Cerebellar cortex (tissue), 1 donor: ENCODE results near the gene EXOC4.
"Not testable (repeated sequence)": the region's sequence is repeated elsewhere in the genome, so short reads cannot be mapped to it uniquely, and the experiment has no call there.

Experiments
- DNase-seq: peaks from one replicate; pipeline ENCODE4 v3.0.0-alpha.2; 2015; ENCODE audit warnings: low spot score

Gene EXOC4

DNA sequence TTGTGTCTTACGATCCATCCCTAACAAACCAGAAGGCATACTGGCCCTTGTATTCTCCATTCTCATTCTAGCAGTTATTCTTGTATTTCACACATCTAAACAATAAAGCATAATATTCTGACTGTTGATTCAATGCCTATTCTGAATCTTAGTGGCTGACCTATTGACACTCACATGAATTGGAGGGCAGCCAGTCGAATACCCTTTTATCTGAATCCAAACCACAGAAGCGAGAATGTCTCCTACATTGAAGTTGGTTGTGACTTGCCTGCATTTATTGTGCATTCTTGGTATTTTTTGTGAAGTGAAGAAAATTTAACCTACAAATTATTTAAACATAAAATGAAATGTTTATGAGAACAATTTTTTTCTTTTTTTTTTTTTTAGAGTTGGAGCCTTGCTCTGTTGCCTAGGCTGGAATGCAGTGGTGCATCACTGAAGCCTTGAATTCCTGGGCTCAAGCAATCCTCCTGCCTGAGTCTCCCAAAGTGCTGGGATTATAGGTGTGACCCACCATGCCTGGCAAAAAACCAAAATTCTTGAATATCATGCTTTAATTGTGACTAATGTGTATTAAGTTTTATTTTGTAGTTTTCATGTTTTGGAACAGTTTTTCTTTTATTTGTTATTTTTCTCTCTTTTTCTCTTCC lies 22.7 kb downstream of the EXOC4 start:
- DNase-seq: no peak

DNA sequence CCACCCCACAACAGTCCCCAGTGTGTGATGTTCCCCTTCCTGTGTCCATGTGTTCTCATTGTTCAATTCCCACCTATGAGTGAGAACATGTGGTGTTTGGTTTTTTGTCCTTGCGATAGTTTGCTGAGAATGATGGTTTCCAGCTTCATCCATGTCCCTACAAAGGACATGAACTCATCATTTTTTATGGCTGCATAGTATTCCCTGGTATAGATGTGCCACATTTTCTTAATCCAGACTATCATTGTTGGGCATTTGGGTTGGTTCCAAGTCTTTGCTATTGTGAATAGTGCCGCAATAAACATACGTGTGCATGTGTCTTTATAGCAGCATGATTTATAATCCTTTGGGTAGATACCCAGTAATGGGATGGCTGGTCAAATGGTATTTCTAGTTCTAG lies 26.1 kb downstream of the EXOC4 start:
- not testable (repeated sequence) for DNase-seq

DNA sequence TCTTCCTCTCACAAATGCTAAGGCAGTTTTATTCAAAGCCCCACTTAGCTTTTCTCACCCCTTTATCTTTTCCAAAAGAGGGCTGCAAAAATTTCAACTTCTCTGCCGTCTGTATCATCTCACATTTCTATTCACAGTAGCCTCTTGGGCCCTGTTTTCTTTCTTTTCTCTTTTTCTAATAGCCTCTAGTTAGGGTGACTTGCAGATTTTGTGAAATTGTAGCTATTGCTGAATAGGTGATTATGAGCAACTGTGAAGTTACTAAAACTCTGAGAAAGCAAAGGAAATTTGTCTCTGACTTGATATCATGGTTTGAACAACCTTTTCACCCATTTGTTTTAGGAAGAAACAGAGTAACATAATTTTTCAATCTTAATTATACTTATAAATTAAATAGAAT lies 29.2 kb downstream of the EXOC4 start:
- DNase-seq: no peak

DNA sequence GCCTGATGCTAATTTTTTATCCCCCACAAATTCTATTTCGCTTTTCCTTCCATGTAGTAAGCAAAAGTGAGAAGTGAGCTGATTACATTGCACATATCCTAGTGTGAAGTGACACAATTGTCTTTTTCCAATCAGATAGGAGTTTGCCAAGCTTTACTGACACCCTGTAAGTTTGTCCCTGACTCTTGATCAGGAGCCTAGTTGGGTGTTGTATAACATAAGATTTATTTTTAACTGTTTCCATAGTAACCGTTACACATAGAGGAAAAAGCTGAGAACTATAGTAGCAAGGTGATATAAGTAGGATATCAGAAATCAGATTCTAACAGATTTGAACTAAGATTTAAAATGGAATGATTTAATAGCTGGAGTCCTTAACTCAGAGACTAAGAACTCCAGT lies 31.2 kb downstream of the EXOC4 start:
- DNase-seq: no peak

DNA sequence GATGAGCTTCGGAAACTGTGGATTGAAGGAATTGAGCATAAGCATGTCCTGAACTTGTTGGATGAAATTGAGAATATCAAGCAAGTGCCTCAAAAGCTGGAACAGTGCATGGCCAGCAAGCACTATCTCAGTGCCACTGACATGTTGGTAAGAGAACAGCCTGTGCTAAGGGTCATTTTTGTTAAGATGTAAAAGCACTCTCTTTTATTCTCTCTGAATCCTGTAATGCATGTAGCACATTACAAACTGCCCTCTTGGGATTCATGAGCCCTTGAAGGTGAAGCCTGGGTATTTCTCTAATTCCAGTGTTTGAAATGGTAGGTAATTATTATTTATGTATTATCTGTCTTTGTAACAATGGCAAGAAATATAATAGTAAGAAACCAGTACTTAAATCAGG lies 36.1 kb downstream of the EXOC4 start:
- DNase-seq: no peak

DNA sequence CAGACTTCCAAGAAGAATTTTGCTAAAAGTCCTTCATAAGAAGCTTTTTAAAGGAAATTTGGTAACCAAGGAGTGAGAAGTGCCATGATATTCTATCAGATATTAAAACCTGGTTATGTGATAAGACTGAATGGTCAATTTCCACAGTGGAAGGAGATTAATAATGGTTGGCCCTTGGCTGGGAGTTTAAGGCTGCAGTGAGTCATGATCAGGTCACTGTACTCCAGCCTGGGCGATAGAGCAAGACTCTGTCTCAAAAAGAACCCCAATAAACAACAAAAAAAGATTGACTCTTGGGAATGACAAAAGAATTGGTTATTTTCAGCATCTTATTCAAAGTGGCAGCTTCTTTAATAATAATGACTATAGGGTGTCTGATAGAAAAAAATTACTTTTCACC lies 37.2 kb downstream of the EXOC4 start:
- DNase-seq: no peak

DNA sequence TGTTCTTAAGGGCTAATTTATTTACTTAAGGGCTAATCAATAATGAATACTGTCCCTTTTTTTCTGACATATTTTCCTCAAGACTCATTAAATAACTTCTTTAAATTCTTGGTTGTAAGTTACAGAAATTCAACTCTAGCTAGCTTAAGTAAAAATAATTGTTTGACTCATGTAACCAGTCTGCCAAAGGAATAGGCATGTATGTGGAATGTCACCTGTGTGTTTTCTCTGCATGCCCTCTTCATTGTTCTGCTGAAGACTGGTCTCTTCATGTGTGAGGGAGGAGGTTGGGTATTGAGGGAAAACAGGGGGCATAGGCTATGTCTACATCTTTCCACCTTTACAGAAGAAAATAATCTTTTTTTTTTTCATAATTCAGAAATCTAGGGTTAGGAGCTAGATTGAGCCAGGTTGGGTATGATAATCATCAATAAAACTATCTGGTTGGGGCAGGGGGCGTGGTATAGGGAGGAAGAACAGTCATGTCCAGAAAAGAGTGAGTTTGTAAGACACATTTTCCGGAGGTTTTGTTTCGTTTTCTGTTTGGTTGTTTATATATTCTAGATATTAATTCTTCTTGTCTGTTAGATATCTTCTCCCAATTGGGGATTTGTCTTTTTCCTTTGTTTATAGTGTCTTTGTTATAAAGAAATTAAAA lies 37.9 kb downstream of the EXOC4 start:
- DNase-seq: no peak

DNA sequence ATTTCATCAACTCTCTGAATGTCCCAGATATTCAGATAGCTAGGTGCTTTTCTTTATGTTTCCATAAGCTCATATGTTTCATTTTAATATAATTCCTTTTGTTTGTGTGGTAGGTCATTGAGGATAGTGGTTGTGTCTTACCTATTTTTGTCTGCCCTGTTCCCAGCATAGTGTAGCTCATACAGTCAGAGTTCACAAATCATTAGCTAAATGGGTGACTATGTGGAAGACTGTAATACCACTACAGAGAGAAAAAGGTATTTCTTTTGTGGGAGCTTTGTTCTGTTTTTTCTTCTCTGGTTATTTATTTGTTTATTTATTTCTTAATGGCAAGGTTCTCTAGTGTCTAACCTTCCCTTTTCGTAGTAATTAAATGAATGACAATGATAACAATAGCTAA lies 39.8 kb downstream of the EXOC4 start:
- no peak for DNase-seq

DNA sequence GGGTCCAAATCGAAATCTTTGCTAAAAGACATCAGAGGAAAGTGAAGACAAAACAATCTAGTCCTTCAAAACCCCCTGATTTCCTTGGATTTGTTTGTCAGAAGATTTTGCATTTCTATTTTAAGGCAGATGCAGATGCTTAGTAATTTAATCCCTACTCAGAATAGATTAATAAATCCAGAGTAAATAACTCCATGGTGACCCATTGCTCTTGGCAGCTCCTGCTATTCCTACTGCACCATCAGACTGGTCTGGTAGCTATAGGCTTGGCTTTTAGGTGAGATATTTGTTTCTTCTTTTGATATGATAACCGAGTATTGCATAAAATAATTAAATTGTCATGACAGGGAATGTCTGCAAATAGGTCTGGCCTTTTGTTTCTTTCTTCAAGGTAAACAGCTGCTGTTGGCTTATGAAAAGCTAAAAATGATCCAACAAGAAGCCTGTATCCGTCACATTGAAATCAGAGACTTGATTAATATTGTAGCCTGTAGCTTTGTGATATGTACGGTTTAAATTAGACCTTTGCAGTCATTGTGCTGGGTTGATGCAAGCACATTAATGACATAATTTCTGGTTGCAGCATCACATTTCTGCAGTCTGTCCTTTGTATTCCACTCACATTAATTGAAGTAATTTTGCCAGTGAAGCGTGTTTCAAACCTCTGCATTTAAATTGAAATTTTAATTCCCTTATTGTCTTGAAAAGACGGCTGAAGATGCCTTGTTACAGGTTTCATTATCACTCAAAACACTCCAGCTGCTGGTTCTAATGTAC lies 40.7 kb downstream of the EXOC4 start:
- no peak for DNase-seq

DNA sequence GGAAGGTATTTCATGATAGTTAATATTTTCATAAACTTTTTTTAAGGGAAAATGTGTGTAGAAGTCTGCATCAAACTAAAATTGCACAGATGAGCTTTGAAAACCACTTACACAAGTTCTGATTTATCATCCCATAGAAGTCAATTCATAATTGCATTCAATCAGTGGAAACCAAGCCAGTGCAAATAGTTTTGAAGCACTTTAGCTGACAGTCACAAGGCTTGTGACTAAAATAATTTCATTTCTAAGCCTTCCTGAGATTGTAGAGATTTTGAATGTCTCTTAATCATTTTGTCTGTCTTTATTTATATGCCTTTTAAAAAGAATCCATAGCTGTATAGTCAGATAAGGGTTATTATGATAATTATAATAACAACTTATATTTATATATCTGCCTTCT lies 41.4 kb downstream of the EXOC4 start:
- DNase-seq: no peak

DNA sequence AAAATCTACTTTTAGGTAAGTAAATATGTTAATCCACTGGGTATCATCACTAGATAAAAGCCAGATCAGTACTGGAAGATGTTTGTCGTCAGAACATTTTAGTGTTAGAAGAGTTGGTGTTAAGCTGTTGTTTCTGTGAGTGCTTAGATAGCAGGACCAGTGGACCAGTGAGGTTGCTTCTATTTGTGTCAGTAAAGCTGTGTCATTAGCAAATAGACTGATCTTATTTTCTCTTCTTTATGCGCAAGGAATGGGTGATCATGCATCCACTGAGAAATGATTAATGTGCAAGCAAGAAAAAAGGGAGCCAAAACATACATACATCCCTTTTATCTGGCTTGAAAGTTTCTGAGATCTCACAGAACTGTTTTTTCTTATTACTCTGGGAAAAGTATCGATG lies 42.6 kb downstream of the EXOC4 start:
- no peak for DNase-seq

DNA sequence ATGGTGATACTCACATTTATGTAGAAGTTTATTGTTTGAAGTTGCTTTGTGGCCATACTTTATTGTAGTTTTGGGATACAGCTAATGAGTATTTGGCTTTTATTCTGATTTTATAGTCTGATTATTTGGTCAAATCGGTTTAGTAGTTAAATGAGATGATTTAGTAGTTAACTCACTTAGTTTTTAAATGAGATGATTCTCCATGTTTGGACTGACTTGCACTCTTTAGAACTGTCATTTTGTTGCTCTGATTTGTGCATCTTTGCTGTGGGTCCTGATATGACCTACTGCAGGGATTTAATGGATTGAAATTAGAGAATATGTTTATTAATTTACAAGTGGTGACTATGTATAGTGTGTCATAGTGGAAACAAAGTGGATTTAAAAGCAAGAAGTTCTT lies 44.2 kb downstream of the EXOC4 start:
- DNase-seq: no peak

DNA sequence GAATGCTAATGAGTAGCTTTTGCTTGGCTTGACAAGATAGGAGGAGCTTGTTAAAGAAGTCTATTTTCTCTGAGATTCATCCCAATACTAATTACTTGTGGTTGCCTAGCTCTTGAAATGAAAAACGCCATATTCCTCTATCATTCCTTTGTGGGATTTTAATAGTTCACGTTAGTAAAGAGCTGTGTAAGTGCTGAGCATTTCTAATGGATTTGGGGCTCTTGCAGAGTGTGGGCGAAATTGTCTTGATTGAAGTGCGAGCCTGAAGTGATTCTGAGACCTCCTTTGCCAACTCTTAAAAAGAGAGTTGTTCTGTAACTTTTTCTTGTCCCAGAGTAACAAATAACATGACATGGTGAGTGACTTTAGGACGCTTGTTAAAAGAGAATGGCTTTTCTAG lies 45.2 kb downstream of the EXOC4 start:
- no peak for DNase-seq

DNA sequence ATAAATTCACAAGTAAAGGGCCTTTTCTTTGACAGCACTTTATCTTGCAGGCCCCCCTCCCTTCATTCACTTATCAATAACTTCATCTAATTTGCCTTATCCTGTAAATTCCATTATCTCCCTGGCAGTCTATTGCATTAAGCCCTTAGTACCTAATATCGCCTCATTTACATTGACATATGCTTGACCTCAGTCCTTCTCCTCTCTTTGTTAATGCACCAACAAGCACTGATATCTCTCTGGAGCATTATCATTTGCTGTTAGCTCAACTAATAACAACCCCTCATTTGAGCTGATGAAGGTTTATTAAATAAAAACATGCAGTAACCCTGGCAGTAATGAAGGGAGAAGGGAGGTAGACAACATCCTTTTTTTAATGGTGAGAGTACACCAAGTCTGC lies 46.8 kb downstream of the EXOC4 start:
- no peak for DNase-seq

DNA sequence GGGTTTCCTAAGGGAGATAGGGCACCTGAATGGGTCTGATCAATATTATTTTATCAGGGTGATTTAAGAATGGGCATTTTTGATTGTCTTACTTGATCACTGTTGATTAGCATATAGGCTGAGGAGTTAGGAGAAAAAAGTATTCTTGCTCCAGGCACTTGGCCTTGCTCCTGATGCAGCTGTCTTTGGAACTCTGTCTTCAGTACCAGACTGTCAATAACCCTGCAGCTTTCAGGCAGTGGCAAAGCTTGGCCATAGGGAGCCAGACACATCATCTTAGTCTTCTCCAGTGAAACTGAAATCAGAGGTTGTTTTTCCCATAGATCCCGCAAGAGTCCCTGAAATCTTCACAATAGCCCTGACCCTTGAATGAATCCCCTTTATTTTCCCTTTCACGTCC lies 47.2 kb downstream of the EXOC4 start:
- DNase-seq: no peak

DNA sequence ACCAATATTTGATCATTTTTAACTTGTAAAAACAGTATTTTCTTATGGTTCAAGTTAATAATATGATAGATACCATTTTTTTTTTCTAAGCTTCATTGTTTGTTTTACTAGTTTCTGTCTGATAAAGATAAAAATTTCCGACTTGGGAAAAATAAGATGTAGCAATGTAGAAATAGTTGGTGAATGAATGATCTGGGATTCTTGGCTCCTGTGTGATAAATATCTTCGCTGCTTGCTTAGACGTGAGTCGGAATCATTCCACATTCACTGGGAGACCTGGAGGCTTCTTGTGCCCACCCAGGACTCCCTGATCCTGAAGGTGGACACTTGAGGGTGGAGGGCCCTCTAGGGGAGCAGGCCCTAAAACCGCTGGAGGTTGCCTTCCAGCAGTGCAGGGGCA lies 47.9 kb downstream of the EXOC4 start:
- no peak for DNase-seq

DNA sequence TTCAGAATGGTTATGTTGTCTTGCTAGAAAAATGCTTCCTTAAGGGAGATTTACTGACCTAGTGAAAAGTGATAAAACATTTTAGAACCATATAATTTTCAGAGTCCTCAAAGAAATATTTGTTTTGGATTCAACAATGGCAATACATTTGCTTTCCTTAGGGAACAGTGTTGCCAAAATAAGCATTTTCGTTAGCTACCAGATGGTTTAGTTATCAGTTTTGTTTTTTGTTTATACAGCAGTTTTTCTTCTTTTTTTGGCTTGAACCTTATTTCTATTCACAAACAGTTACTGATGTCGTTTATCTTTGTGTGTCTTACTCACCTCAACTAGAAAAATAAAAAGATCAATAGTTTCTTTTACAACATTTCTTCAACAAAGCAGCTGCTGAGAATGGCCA lies 48.6 kb downstream of the EXOC4 start:
- DNase-seq: no peak

DNA sequence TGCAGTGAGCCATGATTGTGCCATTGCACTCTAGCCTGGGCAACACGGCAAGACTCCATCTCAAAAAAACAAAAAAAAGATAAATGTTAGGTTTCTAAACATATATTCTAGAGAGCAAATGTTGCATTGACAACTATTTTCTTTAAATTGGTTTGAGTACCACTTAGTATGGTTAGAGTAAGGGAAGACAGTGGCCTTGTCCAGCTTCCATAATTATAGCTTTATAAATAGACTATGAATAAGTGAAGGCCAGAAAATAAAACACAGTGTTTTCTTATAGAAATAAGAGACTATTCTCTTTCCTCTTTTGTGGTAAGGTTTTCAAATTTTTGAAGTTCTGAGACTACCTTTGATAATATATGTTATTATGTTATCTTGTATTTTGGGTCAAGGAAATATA lies 50.5 kb downstream of the EXOC4 start:
- no peak for DNase-seq

DNA sequence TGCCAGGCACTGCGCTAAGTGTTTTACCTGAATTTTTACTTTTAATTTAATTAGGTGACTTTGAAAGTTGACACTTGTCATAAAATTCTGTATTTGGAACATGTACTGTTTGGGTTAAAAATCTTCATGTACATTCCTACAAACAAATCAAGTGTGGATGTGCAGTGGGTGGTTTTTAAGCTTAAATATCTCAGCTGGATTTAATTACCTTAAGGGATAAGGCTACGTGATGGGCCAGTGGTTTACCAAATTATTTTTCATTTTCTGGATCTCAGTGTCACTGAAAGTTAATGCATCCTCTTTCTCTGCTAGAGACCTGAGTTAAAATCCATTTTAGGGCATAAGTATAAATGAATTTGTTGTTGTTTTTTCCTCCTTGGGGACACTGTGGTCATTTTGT lies 51.1 kb downstream of the EXOC4 start:
- DNase-seq: no peak

DNA sequence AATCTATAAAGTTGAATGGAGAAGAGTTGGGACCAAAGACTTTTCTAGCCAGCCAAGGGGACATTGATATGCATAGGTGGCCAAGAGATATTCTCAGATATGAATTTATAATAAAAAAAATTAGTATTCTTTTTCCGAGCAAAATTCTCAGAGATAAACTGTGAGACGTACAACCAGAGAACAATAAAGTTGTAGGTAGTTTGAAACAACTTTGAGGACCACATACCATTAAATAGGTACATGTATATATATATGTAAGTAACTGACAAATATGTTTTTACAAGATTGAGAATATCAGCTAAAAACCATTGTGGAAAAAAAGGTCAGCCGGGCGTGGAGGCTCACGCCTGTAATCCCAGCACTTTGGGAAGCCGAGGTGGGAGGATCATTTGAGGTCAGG lies 56.5 kb downstream of the EXOC4 start:
- no peak for DNase-seq

DNA sequence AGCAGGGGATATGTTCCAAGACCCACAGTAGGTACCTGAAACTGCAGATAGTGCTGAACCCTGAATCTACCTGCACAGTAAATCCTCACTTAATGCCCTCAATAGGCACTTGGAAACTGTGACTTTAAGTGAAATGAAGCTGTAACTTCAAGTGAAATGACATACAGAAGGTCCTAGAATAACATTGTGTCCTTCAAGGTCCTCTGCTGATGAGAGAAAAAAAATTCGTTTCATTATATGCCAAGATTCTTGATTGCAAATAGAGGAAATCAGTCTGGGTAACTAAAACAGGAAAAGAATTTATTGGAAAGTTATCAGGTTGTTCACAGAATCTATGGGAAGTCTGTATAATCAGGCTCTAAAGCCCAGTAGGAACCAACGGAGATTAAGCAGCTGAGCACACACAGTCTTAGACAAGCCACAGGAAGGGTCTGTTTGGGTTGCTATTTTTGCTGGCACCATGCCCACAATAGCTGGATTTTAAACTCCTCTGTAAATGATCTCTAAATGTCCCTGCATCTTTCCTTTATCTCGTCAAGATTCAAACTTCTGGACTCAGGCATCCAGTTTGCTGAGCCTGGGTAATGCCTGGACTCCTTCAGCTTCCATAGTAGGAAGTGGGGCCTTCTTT lies 57.5 kb downstream of the EXOC4 start:
- no peak for DNase-seq

DNA sequence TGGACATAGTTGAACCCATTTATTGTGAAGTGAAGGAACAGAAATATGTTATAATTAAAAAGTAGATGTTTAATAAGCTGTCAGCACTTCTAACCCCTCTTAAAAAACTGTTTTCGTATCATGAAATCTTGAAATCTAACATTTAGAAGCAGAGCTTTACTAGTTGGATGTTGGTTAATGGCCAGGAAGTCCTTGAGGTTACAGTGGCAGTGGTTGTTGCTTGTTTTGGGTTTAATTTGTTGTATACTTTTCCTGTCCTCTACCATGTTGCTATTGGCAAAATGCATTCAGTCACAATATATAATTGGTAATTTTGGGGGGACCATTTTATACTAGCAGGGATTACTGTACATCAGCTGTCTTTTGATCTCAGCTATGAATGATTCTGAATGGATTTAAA lies 60.7 kb downstream of the EXOC4 start:
- no peak for DNase-seq

DNA sequence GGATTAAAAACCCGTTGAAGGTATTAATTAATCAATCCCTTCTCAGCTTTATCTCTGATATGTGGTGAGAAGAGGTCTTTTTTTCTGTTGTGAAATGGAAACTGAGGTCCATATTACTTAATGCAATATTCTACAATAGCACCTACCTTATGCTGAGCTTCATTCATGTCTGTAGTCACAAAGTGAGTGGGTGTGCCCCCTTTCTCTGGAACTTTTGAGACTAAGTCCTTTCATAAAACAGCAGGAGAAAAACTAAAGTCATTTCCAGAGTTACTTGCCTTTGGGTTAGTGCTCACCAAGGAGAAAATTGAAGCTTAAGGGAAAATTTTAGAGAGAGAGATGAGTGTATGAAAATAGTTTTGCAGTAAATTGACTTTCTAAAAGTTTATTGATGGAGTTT lies 61.2 kb downstream of the EXOC4 start:
- no peak for DNase-seq
